NT2/D1 (cell line): Measurements from ENCODE around the gene PSRC1.

Experiments
- SUZ12 ChIP-seq: IDR thresholded peaks from 2 replicates; pipeline ENCODE4 v1.6.1; 2011; ENCODE audit not compliant: insufficient read length, insufficient read depth; ENCODE audit errors: extremely low read depth
- YY1 ChIP-seq: IDR thresholded peaks from 2 replicates; pipeline ENCODE4 v1.6.1; 2011; ENCODE audit not compliant: insufficient read length, insufficient read depth
- ZNF274 ChIP-seq: IDR thresholded peaks from 2 replicates; pipeline ENCODE4 v1.6.1; 2011; ENCODE audit warnings: mild to moderate bottlenecking, low read depth, low read length

GRCh38 chr1:109250454-109251276 is 32.3 kb downstream of the PSRC1 start:
- TF ChIP-seq YY1 = no peak
- no peak for TF ChIP-seq SUZ12
- no peak for TF ChIP-seq ZNF274
